Transverse colon (tissue), 3 donors: Measurements from ENCODE around the gene CLSTN1.

Experiments used
- POLR2A ChIP-seq: fragments of 450-650 bp; IDR thresholded peaks from one replicate; pipeline ENCODE4 v1.6.1; 2016; ENCODE audit warnings: antibody characterized with exemption, mild to moderate bottlenecking, moderate library complexity
- TF ChIP-seq, protein P1 (sequence below), 5 experiments: fragments of 200-600 bp in 3 of 5; fragments of 450-650 bp in 2 of 5; sonication (generic) in 3 of 5; IDR thresholded peaks; 1 replicate in 2 of 5; 2 replicates in 3 of 5; pipeline ENCODE4 v1.5.1; 2016 to 2017; ENCODE audit warnings: antibody characterized with exemption in 5 of 5, inconsistent platforms in 3 of 5, mild to moderate bottlenecking in 2 of 5, moderate library complexity in 1 of 5

DNA sequence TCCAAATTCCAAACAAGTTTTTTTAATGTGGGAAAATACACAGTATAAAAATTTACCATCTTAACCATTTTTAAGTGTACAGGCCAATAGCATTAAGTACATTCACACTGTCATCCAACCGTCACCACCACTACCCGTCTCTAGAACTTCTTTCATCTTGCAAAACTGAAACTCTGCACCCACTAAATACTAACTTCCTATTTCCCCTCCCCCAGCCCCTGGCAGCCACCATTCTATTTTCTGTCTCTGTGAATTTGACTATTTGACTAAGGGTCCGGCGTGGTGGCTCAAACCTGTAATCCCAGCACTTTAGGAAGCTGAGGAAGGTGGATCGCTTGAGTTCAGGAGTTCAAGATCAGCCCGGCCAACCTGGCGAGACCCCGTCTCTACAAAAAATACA lies 36.1 kb downstream of the CLSTN1 start:
- TF ChIP-seq, protein P1, sequence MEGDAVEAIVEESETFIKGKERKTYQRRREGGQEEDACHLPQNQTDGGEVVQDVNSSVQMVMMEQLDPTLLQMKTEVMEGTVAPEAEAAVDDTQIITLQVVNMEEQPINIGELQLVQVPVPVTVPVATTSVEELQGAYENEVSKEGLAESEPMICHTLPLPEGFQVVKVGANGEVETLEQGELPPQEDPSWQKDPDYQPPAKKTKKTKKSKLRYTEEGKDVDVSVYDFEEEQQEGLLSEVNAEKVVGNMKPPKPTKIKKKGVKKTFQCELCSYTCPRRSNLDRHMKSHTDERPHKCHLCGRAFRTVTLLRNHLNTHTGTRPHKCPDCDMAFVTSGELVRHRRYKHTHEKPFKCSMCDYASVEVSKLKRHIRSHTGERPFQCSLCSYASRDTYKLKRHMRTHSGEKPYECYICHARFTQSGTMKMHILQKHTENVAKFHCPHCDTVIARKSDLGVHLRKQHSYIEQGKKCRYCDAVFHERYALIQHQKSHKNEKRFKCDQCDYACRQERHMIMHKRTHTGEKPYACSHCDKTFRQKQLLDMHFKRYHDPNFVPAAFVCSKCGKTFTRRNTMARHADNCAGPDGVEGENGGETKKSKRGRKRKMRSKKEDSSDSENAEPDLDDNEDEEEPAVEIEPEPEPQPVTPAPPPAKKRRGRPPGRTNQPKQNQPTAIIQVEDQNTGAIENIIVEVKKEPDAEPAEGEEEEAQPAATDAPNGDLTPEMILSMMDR (IDR thresholded peaks at IDR 0.05): no peak
- no peak for TF ChIP-seq POLR2A
